NCI-H82 treated with DMSO at 0.1 percent for 48 hours (cell line): Measurements from ENCODE around the gene STXBP4.

ENCODE experiments used
- DNase-seq: peaks from one replicate; lab custom pipeline; 2025; ENCODE audit not compliant: unreplicated experiment; lab: John Stamatoyannopoulos, UW

The STXBP4 gene

DNA sequence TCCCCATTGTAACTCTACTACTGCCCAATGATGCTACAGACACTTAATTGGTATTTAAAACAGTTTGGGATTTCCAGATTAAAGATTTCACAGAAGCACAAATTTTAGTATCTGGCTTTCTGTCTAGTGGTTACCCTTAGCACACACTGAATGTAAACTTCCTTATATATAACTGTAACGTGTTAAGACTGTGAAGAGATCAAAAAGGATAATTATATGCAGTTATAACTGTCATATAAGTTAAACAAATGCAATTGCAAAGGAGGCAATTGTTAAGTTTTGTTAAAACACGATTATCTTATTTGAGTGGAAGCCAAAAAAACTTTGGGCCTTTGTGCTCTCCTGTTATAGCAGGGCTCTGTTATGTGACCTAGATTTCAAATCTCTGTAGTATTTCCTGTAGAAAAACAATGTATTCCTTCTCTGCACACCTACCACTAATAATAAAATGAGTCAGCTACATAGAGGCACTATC is 147.9 kb downstream of the STXBP4 start:
- DNase-seq: no peak

- DNase-seq: no peak
Observed at GRCh38 chr17:55117164-55117563, 148.6 kb downstream of the STXBP4 start.

DNA sequence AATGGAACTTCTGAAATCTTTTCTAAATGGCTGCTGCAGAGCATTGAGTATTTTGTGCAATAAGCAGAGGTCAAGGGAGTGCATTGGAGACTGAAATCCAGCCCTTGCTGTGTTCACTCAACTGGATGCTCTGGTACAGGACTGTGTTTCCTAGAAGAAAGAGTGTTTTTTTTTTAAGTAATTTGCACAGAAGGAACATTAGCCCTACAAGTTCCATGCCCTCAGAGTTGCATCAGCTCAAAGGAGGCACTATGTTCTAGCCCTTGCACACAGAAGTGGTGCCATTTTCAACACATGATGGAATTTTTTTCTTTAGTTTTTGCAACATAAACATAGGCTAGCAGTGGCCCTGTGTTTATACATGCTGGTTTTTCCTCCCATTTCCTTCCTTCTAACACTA is 152.1 kb downstream of the STXBP4 start:
- DNase-seq: no peak

GRCh38 chr17:55121268-55121667 is 152.7 kb downstream of the STXBP4 start:
- DNase-seq: no peak

DNA sequence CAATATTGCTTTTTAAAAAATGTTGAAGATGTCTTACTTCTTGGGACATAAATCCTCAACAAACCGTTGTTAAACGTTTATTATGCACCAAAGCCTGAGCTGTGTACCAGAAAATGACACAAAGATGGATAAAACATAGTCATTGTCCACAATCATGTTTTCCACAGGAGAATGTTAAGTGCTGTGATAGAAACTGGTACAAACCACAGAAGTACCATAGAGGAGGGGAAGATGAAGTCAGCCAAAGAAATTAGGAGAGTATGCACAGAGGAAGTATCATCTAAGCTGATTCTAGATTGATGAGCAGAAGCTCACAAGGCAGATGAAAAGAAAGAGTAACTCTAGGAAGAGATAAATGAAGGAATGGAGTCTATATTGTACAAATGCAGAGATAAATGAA is 153.5 kb downstream of the STXBP4 start:
- no peak for DNase-seq

GRCh38 chr17:55124730-55125360 is 156.3 kb downstream of the STXBP4 start:
- no peak for DNase-seq

DNA sequence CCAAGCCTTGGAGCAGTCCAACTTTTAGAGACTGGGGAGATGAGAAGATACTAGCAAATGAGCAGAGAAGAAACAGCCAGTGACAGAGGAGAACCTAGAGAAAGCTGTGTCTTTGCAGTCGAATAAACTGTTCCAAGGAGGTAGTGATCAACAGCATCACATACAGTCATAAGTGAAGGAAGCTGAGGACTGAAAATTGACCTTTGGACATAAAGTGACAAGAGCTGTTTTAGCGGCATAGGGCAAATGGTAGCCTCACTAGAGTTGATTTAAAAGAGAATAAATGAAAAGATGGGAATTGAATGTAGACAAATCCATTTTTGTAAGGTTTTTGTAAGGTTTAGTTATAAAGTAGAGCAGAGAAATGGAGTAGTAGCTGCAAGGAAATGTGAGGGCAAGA is 165.0 kb downstream of the STXBP4 start:
- no peak for DNase-seq

DNA sequence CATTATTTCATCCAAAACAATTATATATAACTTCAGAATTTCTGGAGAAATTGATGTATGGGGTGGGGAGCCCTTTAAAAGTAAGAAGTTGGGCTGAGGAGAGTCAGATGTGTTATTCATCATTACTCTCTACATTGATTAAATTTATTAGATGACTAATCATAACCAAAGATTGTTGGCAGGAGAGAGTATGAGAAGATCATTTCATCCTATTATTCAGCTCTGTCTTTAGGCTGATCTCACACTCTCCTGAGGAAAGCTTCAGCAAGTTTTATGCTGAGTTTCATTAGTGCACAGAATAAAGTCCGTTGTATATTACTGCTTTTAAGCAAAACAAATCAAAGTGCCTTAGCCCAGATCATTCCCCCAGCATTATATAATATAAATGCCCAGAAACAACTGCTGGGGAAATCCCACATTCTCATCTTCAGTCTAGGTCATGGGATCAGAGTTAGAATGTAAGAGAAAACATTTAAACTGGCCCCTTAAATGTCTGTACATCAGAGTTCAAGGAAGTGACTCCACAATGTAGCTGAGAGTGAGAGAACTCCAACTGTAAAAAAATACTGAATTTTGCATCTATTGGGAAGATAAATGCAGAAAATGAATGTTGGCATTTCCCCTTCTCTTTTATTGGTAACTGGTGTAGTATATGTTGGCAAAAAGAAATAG is 166.1 kb downstream of the STXBP4 start:
- DNase-seq: no peak

GRCh38 chr17:55140809-55141208 is 172.2 kb downstream of the STXBP4 start:
- no peak for DNase-seq

DNA sequence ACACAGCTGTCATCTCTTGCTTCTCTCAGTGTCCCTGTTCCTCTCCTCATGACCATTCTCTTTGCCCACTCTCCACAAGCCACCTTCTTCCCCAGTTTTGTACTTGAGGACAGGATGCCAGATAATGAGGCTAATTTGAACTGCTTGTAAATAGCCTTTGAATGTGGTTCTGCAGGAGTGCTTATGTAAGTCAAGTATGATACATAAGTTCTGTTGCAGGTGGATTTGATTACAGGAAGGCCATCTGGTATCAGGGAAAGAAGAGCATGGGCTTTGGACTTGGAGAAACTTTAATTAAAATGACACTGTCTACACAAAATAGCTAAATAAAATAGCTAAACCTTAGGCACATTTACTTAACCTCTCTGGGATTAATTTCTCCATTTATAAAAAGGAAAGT is 176.0 kb downstream of the STXBP4 start:
- no peak for DNase-seq

GRCh38 chr17:55149485-55149884 is 180.9 kb downstream of the STXBP4 start:
- DNase-seq: no peak

- no peak for DNase-seq
Observed at GRCh38 chr17:55152236-55152635, 183.7 kb downstream of the STXBP4 start.

GRCh38 chr17:55154101-55154500 is 185.5 kb downstream of the STXBP4 start:
- no peak for DNase-seq

- peak; percentile 78 for DNase-seq
Observed at GRCh38 chr17:55155856-55156560, 187.4 kb downstream of the STXBP4 start.

DNA sequence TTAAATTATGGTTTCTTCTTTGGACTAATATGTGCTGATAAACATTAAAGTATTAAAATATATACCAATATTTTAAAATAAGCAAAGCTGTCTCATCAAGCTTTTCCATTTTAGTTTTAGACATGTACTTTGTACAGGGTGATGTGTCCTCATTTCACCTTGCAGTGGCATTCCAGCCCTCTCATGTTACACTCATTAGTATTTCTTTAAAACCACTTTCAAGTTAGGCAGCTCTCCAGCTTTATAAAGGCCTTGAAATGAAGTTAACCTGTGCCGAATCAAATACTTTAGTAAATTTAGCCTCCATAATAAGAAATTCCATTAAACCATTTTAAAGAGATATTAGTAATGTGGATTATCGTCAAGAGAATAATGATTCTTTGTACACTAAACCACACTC is 188.6 kb downstream of the STXBP4 start:
- peak; percentile 31 for DNase-seq

DNA sequence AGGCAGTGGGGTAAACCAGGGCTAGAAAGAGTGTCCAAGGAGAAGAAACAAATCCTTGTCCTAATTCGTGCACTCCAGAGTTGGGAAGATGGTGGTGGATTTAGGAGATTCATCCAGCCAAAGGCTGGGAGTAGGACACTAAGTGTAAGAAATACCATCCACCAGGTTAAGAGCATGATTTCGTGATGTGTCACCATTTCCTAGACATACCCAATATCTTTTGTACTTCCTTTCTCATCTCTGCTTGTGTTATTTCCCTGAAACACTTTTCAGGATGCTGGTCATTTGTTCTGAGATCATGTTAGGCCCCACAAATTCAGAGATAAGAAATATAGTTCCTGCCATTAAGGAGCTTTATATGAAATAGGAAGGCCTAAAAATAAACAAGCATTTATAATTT is 189.9 kb downstream of the STXBP4 start:
- DNase-seq: no peak

DNA sequence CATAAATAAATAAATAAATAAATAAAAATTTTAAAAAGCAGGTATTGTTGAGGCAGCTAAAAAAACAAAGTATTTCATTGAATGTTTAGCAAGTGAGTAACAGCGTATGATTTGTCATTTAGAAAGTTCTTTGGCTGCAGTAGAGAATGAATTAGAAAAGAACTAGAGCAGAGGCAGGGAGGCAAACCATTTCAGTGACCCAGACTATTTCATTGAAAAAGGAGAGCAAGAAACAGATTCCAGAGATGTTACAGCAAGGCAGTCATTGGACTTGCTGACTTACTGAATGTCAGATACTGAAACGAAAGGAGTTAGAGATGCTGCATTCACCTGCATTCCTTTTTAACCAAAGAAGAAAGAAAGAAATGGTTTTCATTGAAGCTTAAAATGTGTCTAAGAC is 190.7 kb downstream of the STXBP4 start:
- DNase-seq: no peak

- DNase-seq: no peak
Observed at GRCh38 chr17:55160501-55160900, 191.9 kb downstream of the STXBP4 start.

- DNase-seq: no peak
Observed at GRCh38 chr17:55161935-55162555, 193.5 kb downstream of the STXBP4 start.

- no peak for DNase-seq
Observed at GRCh38 chr17:55162556-55162946, 194.0 kb downstream of the STXBP4 start.

DNA sequence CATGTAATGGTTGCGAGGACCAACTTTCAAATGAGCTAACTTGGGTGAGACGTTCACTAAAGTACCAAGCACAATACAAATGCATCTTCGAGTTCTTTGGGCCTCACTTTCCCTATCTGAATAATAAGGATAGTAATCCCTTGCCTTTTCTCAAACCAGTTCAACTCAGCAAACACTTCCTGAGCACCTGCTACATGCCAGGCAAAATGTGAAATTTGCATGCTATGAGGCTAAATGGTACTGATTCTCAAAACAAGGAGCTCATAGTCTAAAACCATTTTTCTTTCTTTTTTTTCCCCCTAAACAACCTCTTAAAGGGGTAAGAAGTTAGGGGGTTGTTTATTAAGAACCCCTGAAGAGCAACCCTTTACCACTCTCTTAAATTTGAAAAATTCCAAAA is 194.8 kb downstream of the STXBP4 start:
- DNase-seq: no peak

DNA sequence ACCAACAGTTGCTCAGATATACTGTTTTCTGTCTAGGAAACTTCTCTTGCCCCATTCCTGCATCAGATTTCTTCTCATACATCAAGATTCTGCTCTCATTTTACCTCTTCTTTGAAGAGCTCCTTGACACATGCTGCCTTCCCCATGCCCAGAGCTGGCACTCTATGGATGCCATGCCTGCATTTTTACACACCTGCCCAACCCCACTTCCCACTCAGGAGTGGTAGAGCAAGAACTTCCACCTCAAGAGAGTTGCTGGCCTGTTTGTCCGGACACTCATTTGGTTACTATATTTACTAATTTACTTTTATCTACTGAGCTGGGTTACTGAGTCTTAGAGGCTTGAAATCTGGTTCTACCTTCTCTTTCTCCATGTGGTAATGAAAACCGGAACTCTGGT is 197.9 kb downstream of the STXBP4 start:
- DNase-seq: no peak
